Smooth muscle cell (in vitro differentiated cells): ENCODE data around the gene XPO4. TPM values are rescaled to one million over a fixed set of nuclear protein-coding genes. Genes with fewer than 3 reads are reported as not detected.
"Not testable (repeated sequence)": the region's sequence is repeated elsewhere in the genome, so short reads cannot be mapped to it uniquely, and the experiment has no call there.

Experiments used
- DNase-seq: peaks from one replicate; lab custom pipeline; 2025; ENCODE audit not compliant: unreplicated experiment; lab: John Stamatoyannopoulos, UW
- H2AFZ ChIP-seq: fragments of 200-600 bp; sonication (generic); 2 replicates; pipeline ENCODE4 v1.6.0; 2016; ENCODE audit warnings: antibody characterized with exemption, low read depth, mild to moderate bottlenecking
- H3F3A ChIP-seq: fragments of 200-600 bp; sonication (generic); 2 replicates; pipeline ENCODE4 v1.6.0; 2017; ENCODE audit warnings: antibody characterized with exemption, low read depth
- H3K27ac ChIP-seq: fragments of 200-600 bp; sonication (generic); 2 replicates; pipeline ENCODE4 v1.5.1; 2016; ENCODE audit warnings: low read depth, mild to moderate bottlenecking
- H3K27me3 ChIP-seq: fragments of 200-600 bp; sonication (generic); 2 replicates; pipeline ENCODE4 v1.6.1; 2016; ENCODE audit warnings: low read depth, mild to moderate bottlenecking
- H3K36me3 ChIP-seq: fragments of 200-600 bp; sonication (generic); 2 replicates; pipeline ENCODE4 v1.5.1; 2016; ENCODE audit warnings: low read depth
- H3K4me1 ChIP-seq: fragments of 200-600 bp; sonication (generic); 2 replicates; pipeline ENCODE4 v1.5.1; 2016; ENCODE audit warnings: low read depth
- H3K4me2 ChIP-seq: fragments of 200-600 bp; sonication (generic); 2 replicates; pipeline ENCODE4 v1.6.0; 2016; ENCODE audit warnings: mild to moderate bottlenecking
- H3K4me3 ChIP-seq: fragments of 200-600 bp; sonication (generic); 2 replicates; pipeline ENCODE4 v1.5.1; 2016; ENCODE audit warnings: mild to moderate bottlenecking
- H3K79me2 ChIP-seq: fragments of 200-600 bp; sonication (generic); 2 replicates; pipeline ENCODE4 v1.6.0; 2016; ENCODE audit warnings: low read depth, mild to moderate bottlenecking
- H3K9ac ChIP-seq: fragments of 200-600 bp; sonication (generic); 2 replicates; pipeline ENCODE4 v1.6.0; 2016; ENCODE audit warnings: low read depth
- H3K9me3 ChIP-seq: fragments of 200-600 bp; sonication (generic); replicated peaks from 2 replicates; pipeline ENCODE4 v1.5.1; 2016; ENCODE audit warnings: low read depth
- H4K20me1 ChIP-seq: fragments of 200-600 bp; sonication (generic); 2 replicates; pipeline ENCODE4 v1.6.0; 2016; ENCODE audit warnings: low read depth
- WGBS: methylation state at CpG from one replicate; pipeline ENCODE4 v1.1.7; 2016; ENCODE audit warnings: low lambda C conversion rate; 5-methylcytosine and 5-hydroxymethylcytosine counted together
- polyA plus RNA-seq: library from polyadenylated mRNA; unstranded; fragments of >200 nt; fragmentation: Nextera tagmentation; extraction: Ambion mirVana; gene quantifications from 2 replicates; pipeline ENCODE4 v1.2.1, GENCODE V29; 2016
- total RNA-seq: library from RNA; depleted of rRNA; stranded (reverse); fragments of >200 nt; gene quantifications from 2 replicates; pipeline ENCODE4 v1.2.3, GENCODE V29; 2014
- TF ChIP-seq, protein P1 (sequence below): fragments of 200-600 bp; sonication (generic); IDR thresholded peaks from 2 replicates; pipeline ENCODE4 v1.5.1; 2017; ENCODE audit warnings: borderline replicate concordance, mild to moderate bottlenecking, antibody characterized with exemption; ENCODE audit not compliant: insufficient read depth, poor library complexity, severe bottlenecking

XPO4 gene
- total and polyA plus RNA-seq, 2 experiments from 2014 or later = 3.3 to 16.2 TPM

DNA sequence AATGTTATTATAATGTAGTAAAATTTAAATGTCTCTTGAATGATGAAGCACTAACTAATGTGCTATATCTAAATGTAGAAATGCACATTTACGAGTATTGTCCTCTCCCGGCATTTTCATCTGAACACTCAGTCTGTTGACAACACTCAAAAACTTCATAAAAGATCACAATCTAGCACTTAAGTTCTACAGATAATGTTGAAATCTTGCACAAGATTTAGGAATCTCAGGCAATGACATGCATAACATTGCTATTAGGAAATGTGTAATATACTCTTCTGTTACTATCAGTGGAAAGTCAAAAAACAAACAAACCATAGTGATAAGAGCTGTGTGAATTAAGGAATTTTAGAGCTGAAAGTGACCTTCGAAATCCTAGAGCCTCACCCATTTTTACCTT lies 37.5 kb upstream of the XPO4 start:
- no peaks in the 10 kb centered on the region for H3K36me3 ChIP-seq
- 57% methylated on average over 3 of the region's 3 CpGs for WGBS
- H3K27ac ChIP-seq = peak overlapping the region; percentile 27
- H2AFZ ChIP-seq = no peak overlapping the region
- no peaks in the 10 kb centered on the region for H3K4me1 ChIP-seq
- DNase-seq = no peak
- no peaks in the 10 kb centered on the region for H3F3A ChIP-seq
- no peak overlapping the region for H3K4me2 ChIP-seq
- peaks cover 4% of the 10 kb centered on the region for H3K27me3 ChIP-seq
- TF ChIP-seq, protein P1, sequence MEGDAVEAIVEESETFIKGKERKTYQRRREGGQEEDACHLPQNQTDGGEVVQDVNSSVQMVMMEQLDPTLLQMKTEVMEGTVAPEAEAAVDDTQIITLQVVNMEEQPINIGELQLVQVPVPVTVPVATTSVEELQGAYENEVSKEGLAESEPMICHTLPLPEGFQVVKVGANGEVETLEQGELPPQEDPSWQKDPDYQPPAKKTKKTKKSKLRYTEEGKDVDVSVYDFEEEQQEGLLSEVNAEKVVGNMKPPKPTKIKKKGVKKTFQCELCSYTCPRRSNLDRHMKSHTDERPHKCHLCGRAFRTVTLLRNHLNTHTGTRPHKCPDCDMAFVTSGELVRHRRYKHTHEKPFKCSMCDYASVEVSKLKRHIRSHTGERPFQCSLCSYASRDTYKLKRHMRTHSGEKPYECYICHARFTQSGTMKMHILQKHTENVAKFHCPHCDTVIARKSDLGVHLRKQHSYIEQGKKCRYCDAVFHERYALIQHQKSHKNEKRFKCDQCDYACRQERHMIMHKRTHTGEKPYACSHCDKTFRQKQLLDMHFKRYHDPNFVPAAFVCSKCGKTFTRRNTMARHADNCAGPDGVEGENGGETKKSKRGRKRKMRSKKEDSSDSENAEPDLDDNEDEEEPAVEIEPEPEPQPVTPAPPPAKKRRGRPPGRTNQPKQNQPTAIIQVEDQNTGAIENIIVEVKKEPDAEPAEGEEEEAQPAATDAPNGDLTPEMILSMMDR = no peak
- no peak overlapping the region for H3K4me3 ChIP-seq
- H4K20me1 ChIP-seq = no peaks in the 10 kb centered on the region
- no peak overlapping the region for H3K9ac ChIP-seq
- no peaks in the 10 kb centered on the region for H3K9me3 ChIP-seq
- H3K79me2 ChIP-seq = no peaks in the 10 kb centered on the region

- no peaks in the 10 kb centered on the region for H3K79me2 ChIP-seq
- H3K36me3 ChIP-seq = no peaks in the 10 kb centered on the region
- 69% methylated on average over 4 of the region's 4 CpGs for WGBS
- no peaks in the 10 kb centered on the region for H3K4me1 ChIP-seq
- peak overlapping the region; percentile 27 for H3K27ac ChIP-seq
- DNase-seq = no peak
- H3K4me2 ChIP-seq = no peak overlapping the region
- no peak overlapping the region for H3K4me3 ChIP-seq
- no peak overlapping the region for H2AFZ ChIP-seq
- no peaks in the 10 kb centered on the region for H4K20me1 ChIP-seq
- TF ChIP-seq, protein P1 = no peak
- H3K9me3 ChIP-seq = no peaks in the 10 kb centered on the region
- H3K27me3 ChIP-seq = no peaks in the 10 kb centered on the region
- H3K9ac ChIP-seq = no peak overlapping the region
- H3F3A ChIP-seq = no peaks in the 10 kb centered on the region
Observed at GRCh38 chr13:20939662-20940061, 37.1 kb upstream of the XPO4 start.

- Histone ChIP-seq H3K9me3 (no peaks in the 10 kb centered on the region), H3K79me2 (no peaks in the 10 kb centered on the region), H3K36me3 (no peaks in the 10 kb centered on the region), H3K27me3 (no peaks in the 10 kb centered on the region), H2AFZ (no peak overlapping the region), H4K20me1 (no peaks in the 10 kb centered on the region), H3K4me1 (no peaks in the 10 kb centered on the region), H3K4me2 (no peak overlapping the region), H3K27ac (no peak overlapping the region), H3K9ac (no peak overlapping the region), H3F3A (no peaks in the 10 kb centered on the region), H3K4me3 (no peak overlapping the region)
- TF ChIP-seq, protein P1 = no peak
- 76% methylated on average over 6 of the region's 6 CpGs for WGBS
- no peak for DNase-seq
Observed at GRCh38 chr13:20938302-20938701, 35.8 kb upstream of the XPO4 start.

- Histone ChIP-seq H3K4me1 (no peaks in the 10 kb centered on the region), H3K36me3 (no peaks in the 10 kb centered on the region), H3K9ac (no peak overlapping the region), H3K9me3 (no peaks in the 10 kb centered on the region), H3K4me3 (no peak overlapping the region), H3F3A (no peaks in the 10 kb centered on the region), H3K27ac (no peak overlapping the region), H4K20me1 (no peaks in the 10 kb centered on the region), H3K27me3 (no peaks in the 10 kb centered on the region), H3K79me2 (no peaks in the 10 kb centered on the region), H2AFZ (no peak overlapping the region), H3K4me2 (no peak overlapping the region)
- TF ChIP-seq, protein P1 = no peak
- 91% methylated on average over 4 of the region's 4 CpGs for WGBS
- no peak for DNase-seq
Observed at GRCh38 chr13:20927596-20928257, 25.2 kb upstream of the XPO4 start.

GRCh38 chr13:20925395-20925790 lies 22.8 kb upstream of the XPO4 start:
- H3K27ac ChIP-seq, H3K9me3 ChIP-seq: not testable (repeated sequence)
- 74% methylated on average over 13 of the region's 13 CpGs for WGBS

More at GRCh38 chr13:20925395-20925790, 22.8 kb upstream of the XPO4 start:
- H3K9ac ChIP-seq, H3K27me3 ChIP-seq, H3K36me3 ChIP-seq, H3K4me3 ChIP-seq, H3K79me2 ChIP-seq, DNase-seq, H2AFZ ChIP-seq, H3K4me2 ChIP-seq, H3F3A ChIP-seq, H4K20me1 ChIP-seq, H3K4me1 ChIP-seq: not testable (repeated sequence)
